WTC11 (cell line): ENCODE measurements around the gene RAB8B. TPM values are rescaled to one million over a fixed set of nuclear protein-coding genes. Genes with fewer than 3 reads are reported as not detected.

ENCODE experiments used
- ATAC-seq: fragments of 200-7000 bp; cut with Tn5 transposase; 2 replicates; pipeline ENCODE4 v1.10.0; 2021; ENCODE audit warnings: mild to moderate bottlenecking, moderate library complexity
- CTCF ChIA-PET: fragments of 300-600 bp; sonication (Branson Sonifier 250); formaldehyde crosslinking; loops from one replicate; lab custom pipeline; 2021; ENCODE audit warnings: antibody characterized with exemption; lab: Charles Lee
- POLR2A ChIA-PET: fragments of 350-600 bp; sonication (Branson Sonifier 250); formaldehyde crosslinking; loops from one replicate; lab custom pipeline; 2021; ENCODE audit warnings: antibody characterized with exemption; lab: Charles Lee
- DNase-seq: peaks from one replicate; pipeline ENCODE4 v3.0.0; 2021; ENCODE audit warnings: low spot score
- H3K27ac Mint-ChIP-seq: 2 replicates; pipeline ENCODE4 v1.8.0; 2021; ENCODE audit warnings: mixed read lengths
- H3K27me3 Mint-ChIP-seq: 2 replicates; pipeline ENCODE4 v1.8.0; 2021; ENCODE audit warnings: low read depth, mild to moderate bottlenecking, moderate library complexity, mixed read lengths
- H3K36me3 Mint-ChIP-seq: 2 replicates; pipeline ENCODE4 v1.8.0; 2021; ENCODE audit warnings: mixed read lengths
- H3K4me1 Mint-ChIP-seq: 2 replicates; pipeline ENCODE4 v1.8.0; 2022; ENCODE audit warnings: mixed read lengths
- H3K4me3 Mint-ChIP-seq: 2 replicates; pipeline ENCODE4 v1.8.0; 2021; ENCODE audit warnings: mild to moderate bottlenecking, moderate library complexity, mixed read lengths
- H3K9me3 Mint-ChIP-seq: 2 replicates; pipeline ENCODE4 v1.8.0; 2021; ENCODE audit warnings: mixed read lengths
- AR ChIP-seq: fragments of 250-450 bp; sonication (Bioruptor Pico); IDR thresholded peaks from 2 replicates; pipeline ENCODE4 v1.9.0; 2021; ENCODE audit warnings: mild to moderate bottlenecking
- CREB1 ChIP-seq: sonication (generic); formaldehyde crosslinking; IDR thresholded peaks from 2 replicates; pipeline ENCODE4 v1.8.0; 2023; ENCODE audit warnings: mild to moderate bottlenecking, missing genetic modification reagents
- EMX1 ChIP-seq: fragments of 250-450 bp; sonication (Bioruptor Pico); IDR thresholded peaks from 2 replicates; pipeline ENCODE4 v1.8.0; 2021; ENCODE audit warnings: mild to moderate bottlenecking
- FOXP1 ChIP-seq: sonication (generic); formaldehyde crosslinking; IDR thresholded peaks from 2 replicates; pipeline ENCODE4 v1.8.0; 2022; ENCODE audit warnings: missing genetic modification reagents, mild to moderate bottlenecking, moderate library complexity, borderline replicate concordance
- GABPB1 ChIP-seq: sonication (generic); formaldehyde crosslinking; IDR thresholded peaks from 2 replicates; pipeline ENCODE4 v1.8.1; 2023; ENCODE audit warnings: mild to moderate bottlenecking, missing genetic modification reagents
- HMGA2 ChIP-seq: fragments of 250-450 bp; sonication (Bioruptor Pico); IDR thresholded peaks from 2 replicates; pipeline ENCODE4 v1.4.0; 2021; ENCODE audit warnings: mild to moderate bottlenecking, moderate library complexity
- IRF1 ChIP-seq: sonication (generic); formaldehyde crosslinking; IDR thresholded peaks from 2 replicates; pipeline ENCODE4 v1.8.0; 2023; ENCODE audit warnings: missing genetic modification reagents
- MXD4 ChIP-seq: fragments of 250-450 bp; sonication (Bioruptor Pico); IDR thresholded peaks from 2 replicates; pipeline ENCODE4 v1.8.0; 2021; ENCODE audit warnings: mild to moderate bottlenecking, moderate library complexity, borderline replicate concordance
- NFATC4 ChIP-seq: fragments of 250-450 bp; sonication (Bioruptor Pico); IDR thresholded peaks from 2 replicates; pipeline ENCODE4 v1.9.0; 2021; ENCODE audit warnings: mild to moderate bottlenecking
- NR1H2 ChIP-seq: sonication (generic); formaldehyde crosslinking; IDR thresholded peaks from 2 replicates; pipeline ENCODE4 v1.9.0; 2021; ENCODE audit warnings: mild to moderate bottlenecking, moderate library complexity, missing genetic modification reagents
- NR3C1 ChIP-seq: sonication (generic); formaldehyde crosslinking; conservative IDR thresholded peaks from 2 replicates; pipeline ENCODE4 v1.8.1; 2023; ENCODE audit warnings: low read depth, mild to moderate bottlenecking, missing genetic modification reagents
- SMAD3 ChIP-seq: sonication (generic); formaldehyde crosslinking; IDR thresholded peaks from 2 replicates; pipeline ENCODE4 v1.8.0; 2022; ENCODE audit warnings: missing genetic modification reagents, mild to moderate bottlenecking, borderline replicate concordance
- TCF7 ChIP-seq: sonication (generic); formaldehyde crosslinking; IDR thresholded peaks from 2 replicates; pipeline ENCODE4 v1.8.0; 2022; ENCODE audit warnings: mild to moderate bottlenecking, low read depth, missing genetic modification reagents, moderate library complexity
- USF1 ChIP-seq: sonication (generic); formaldehyde crosslinking; IDR thresholded peaks from 2 replicates; pipeline ENCODE4 v1.8.0; 2022; ENCODE audit warnings: mild to moderate bottlenecking, missing genetic modification reagents
- ZNF121 ChIP-seq: sonication (generic); formaldehyde crosslinking; IDR thresholded peaks from 2 replicates; pipeline ENCODE4 v1.8.0; 2023; ENCODE audit warnings: missing genetic modification reagents
- total RNA-seq: library from RNA; stranded (reverse); gene quantifications from 3 replicates; pipeline ENCODE4 v1.2.3, GENCODE V29; 2021
- TF ChIP-seq, protein P1 (sequence below): fragments of 250-450 bp; sonication (Bioruptor Pico); IDR thresholded peaks from 2 replicates; pipeline ENCODE4 v2.1.2; 2022; ENCODE audit warnings: mild to moderate bottlenecking, moderate library complexity
- TF ChIP-seq, protein P2 (sequence below): sonication (generic); formaldehyde crosslinking; IDR thresholded peaks from 2 replicates; pipeline ENCODE4 v1.8.1; 2022; ENCODE audit warnings: missing genetic modification reagents, borderline replicate concordance
- TF ChIP-seq, protein P3 (sequence below): sonication (generic); formaldehyde crosslinking; IDR thresholded peaks from 2 replicates; pipeline ENCODE4 v1.8.1; 2022; ENCODE audit warnings: low read depth, missing genetic modification reagents, borderline replicate concordance
- TF ChIP-seq, protein P4 (sequence below): sonication (generic); formaldehyde crosslinking; IDR thresholded peaks from 2 replicates; pipeline ENCODE4 v1.8.0; 2023; ENCODE audit warnings: mild to moderate bottlenecking, missing genetic modification reagents
- TF ChIP-seq, protein P5 (sequence below): sonication (generic); formaldehyde crosslinking; IDR thresholded peaks from 2 replicates; pipeline ENCODE4 v1.8.1; 2022; ENCODE audit warnings: mild to moderate bottlenecking, moderate library complexity, missing genetic modification reagents

RAB8B gene
- total RNA-seq, 1 experiment from 2014 or later: 32.5 TPM

DNA sequence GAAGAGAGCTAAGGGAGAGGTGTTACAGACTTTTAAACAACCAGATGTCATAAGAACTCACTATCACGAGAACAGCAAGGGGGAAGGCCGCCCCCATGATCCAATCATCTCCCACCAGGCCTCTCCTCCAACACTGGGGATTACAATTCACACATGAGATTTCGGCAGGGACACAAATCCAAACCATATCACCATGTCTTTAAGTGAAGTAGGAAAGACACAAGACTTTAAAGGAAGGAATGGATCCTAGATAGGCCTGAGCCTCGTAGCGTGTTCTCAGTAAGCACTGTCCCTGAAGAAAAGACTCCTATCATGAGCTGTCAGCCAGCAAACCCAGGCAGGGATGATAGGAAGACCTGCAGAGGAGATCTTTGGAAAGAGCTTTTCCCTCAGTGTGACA lies 17.0 kb upstream of the RAB8B start:
- TF ChIP-seq, protein P1, sequence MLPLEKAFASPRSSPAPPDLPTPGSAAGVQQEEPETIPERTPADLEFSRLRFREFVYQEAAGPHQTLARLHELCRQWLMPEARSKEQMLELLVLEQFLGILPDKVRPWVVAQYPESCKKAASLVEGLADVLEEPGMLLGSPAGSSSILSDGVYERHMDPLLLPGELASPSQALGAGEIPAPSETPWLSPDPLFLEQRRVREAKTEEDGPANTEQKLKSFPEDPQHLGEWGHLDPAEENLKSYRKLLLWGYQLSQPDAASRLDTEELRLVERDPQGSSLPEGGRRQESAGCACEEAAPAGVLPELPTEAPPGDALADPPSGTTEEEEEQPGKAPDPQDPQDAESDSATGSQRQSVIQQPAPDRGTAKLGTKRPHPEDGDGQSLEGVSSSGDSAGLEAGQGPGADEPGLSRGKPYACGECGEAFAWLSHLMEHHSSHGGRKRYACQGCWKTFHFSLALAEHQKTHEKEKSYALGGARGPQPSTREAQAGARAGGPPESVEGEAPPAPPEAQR (CRISPR knock-in tag): no peak
- TF ChIP-seq SMAD3 (CRISPR knock-in tag): no peak
- TF ChIP-seq USF1 (CRISPR knock-in tag): no peak
- TF ChIP-seq HMGA2 (CRISPR knock-in tag): no peak
- TF ChIP-seq, protein P2, sequence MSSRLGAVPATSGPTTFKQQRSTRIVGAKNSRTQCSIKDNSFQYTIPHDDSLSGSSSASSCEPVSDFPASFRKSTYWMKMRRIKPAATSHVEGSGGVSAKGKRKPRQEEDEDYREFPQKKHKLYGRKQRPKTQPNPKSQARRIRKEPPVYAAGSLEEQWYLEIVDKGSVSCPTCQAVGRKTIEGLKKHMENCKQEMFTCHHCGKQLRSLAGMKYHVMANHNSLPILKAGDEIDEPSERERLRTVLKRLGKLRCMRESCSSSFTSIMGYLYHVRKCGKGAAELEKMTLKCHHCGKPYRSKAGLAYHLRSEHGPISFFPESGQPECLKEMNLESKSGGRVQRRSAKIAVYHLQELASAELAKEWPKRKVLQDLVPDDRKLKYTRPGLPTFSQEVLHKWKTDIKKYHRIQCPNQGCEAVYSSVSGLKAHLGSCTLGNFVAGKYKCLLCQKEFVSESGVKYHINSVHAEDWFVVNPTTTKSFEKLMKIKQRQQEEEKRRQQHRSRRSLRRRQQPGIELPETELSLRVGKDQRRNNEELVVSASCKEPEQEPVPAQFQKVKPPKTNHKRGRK (CRISPR knock-in tag): no peak
- TF ChIP-seq TCF7 (CRISPR knock-in tag): no peak
- TF ChIP-seq, protein P3, sequence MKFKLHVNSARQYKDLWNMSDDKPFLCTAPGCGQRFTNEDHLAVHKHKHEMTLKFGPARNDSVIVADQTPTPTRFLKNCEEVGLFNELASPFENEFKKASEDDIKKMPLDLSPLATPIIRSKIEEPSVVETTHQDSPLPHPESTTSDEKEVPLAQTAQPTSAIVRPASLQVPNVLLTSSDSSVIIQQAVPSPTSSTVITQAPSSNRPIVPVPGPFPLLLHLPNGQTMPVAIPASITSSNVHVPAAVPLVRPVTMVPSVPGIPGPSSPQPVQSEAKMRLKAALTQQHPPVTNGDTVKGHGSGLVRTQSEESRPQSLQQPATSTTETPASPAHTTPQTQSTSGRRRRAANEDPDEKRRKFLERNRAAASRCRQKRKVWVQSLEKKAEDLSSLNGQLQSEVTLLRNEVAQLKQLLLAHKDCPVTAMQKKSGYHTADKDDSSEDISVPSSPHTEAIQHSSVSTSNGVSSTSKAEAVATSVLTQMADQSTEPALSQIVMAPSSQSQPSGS (CRISPR knock-in tag): no peak
- TF ChIP-seq NR1H2 (CRISPR knock-in tag): no peak
- TF ChIP-seq FOXP1 (CRISPR knock-in tag): no peak
- TF ChIP-seq MXD4: no peak
- no peak for TF ChIP-seq CREB1 (CRISPR knock-in tag)
- TF ChIP-seq, protein P4, sequence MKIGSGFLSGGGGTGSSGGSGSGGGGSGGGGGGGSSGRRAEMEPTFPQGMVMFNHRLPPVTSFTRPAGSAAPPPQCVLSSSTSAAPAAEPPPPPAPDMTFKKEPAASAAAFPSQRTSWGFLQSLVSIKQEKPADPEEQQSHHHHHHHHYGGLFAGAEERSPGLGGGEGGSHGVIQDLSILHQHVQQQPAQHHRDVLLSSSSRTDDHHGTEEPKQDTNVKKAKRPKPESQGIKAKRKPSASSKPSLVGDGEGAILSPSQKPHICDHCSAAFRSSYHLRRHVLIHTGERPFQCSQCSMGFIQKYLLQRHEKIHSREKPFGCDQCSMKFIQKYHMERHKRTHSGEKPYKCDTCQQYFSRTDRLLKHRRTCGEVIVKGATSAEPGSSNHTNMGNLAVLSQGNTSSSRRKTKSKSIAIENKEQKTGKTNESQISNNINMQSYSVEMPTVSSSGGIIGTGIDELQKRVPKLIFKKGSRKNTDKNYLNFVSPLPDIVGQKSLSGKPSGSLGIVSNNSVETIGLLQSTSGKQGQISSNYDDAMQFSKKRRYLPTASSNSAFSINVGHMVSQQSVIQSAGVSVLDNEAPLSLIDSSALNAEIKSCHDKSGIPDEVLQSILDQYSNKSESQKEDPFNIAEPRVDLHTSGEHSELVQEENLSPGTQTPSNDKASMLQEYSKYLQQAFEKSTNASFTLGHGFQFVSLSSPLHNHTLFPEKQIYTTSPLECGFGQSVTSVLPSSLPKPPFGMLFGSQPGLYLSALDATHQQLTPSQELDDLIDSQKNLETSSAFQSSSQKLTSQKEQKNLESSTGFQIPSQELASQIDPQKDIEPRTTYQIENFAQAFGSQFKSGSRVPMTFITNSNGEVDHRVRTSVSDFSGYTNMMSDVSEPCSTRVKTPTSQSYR (CRISPR knock-in tag): no peak
- TF ChIP-seq AR: no peak
- TF ChIP-seq, protein P5, sequence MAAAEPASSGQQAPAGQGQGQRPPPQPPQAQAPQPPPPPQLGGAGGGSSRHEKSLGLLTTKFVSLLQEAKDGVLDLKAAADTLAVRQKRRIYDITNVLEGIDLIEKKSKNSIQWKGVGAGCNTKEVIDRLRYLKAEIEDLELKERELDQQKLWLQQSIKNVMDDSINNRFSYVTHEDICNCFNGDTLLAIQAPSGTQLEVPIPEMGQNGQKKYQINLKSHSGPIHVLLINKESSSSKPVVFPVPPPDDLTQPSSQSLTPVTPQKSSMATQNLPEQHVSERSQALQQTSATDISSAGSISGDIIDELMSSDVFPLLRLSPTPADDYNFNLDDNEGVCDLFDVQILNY (CRISPR knock-in tag): no peak
- TF ChIP-seq NR3C1 (CRISPR knock-in tag): no peak
- no peak for TF ChIP-seq ZNF121 (CRISPR knock-in tag)
- no peak for TF ChIP-seq GABPB1
- no peak for TF ChIP-seq IRF1 (CRISPR knock-in tag)
- no peak for TF ChIP-seq NFATC4
- no peak for TF ChIP-seq EMX1 (CRISPR knock-in tag)
- H3K27ac Mint-ChIP-seq: no peak overlapping the region
- H3K27me3 Mint-ChIP-seq: no peaks in the 10 kb centered on the region
- no peak overlapping the region for H3K4me3 Mint-ChIP-seq
- no peaks in the 10 kb centered on the region for H3K36me3 Mint-ChIP-seq
- peaks cover 11% of the 10 kb centered on the region for H3K4me1 Mint-ChIP-seq
- ATAC-seq: no peak
- no peak for DNase-seq
- CTCF ChIA-PET: interaction anchor here (1.0 kb wide), 1 partner anchor 15 kb away, joined by 4 read pairs; the partner anchor contains the start of gene RPS27L
- no peaks in the 10 kb centered on the region for H3K9me3 Mint-ChIP-seq
- POLR2A ChIA-PET: no interaction called here
